Measurements from ENCODE around the gene PDLIM7.

PDLIM7 gene

DNA sequence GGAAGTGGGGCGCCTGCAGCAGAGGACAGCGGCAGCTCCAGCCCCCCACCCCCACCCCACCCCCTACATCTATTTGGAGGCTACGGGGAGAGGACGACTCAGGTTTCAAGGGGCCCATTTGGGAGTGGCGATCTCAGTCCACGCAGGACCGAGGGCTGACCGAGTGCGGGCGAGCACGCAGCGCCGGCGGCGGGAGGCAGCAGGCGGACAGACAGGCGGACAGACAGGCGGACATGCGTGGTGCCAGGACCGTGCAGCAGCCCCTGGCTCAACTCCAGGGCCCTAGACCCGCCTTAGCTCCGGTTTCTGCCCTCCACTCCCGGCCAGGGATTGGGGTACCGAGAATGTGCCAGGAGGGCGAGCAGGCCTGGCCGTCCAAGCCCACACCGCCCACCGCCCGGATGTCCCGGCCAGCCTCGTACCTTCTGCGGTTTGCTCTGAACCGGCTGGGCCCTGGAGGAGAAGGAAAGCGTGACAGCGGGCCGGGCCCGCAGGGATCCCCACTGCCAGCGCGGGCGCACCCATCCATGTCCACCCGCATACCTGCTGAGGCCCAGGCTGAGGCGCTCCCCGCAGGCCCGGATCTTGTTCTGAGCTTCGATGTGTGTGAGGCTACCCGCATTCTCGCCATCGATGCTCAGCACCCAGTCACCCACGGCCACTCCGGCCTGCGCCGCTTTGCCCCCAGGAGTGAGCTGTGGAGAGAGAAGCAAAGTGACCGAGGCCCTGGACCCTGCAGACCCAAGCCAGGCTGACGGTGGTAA, 5.2 kb downstream of the PDLIM7 start:
- DNase-seq (ENCODE audit: extremely low spot score): no peak
- ChIA-PET POLR2A (interaction anchor here (0.8 to 2.2 kb wide), 4 partner anchors 9 to 25 kb away, joined by 3 to 9 read pairs (median 4); partner anchors contain the start of gene DDX41), CTCF (interaction anchor here (0.6 to 1.4 kb wide), 6 partner anchors 8 to 81 kb away, joined by 3 to 6 read pairs (median 4); no protein-coding TSS in a partner anchor)
- TF ChIP-seq HDGF (IDR thresholded peaks at IDR 0.05; ENCODE audit: borderline replicate concordance) (no peak), NFRKB (IDR thresholded peaks at IDR 0.05) (no peak), LEF1 (IDR thresholded peaks at IDR 0.05; ENCODE audit: borderline replicate concordance) (no peak), ARNT (IDR thresholded peaks at IDR 0.05) (no peak), ZNF384 (IDR thresholded peaks at IDR 0.05) (no peak), TARDBP (IDR thresholded peaks at IDR 0.05) (no peak)

DNA sequence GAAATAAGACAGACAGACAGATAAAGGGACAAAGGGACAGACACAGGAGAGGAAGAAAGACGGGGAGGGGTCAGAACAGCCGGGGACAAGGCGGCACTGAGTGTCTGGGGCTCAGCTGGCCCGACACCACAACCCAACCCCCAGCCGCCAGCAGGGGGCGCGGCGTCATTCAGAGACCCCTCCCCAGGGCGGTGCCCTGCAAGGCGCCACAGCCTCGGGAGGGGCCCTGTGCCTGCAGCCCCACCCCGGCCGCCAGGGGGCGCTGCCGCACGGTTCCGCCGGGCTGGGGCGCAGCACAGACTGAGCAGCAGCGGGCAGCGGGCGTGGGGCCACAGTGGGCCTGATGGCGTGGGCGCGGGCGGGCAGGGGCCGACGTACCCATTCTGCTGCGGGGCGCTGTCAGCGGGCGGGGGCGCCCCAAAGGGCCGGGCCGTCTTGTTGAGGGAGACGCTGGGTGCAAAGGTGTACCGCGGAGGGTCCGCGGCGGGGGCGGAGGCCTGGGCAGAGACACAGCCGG, 5.9 kb downstream of the PDLIM7 start:
- ChIA-PET POLR2A (interaction anchor here (1.5 kb wide), 1 partner anchor 10 kb away, joined by 6 read pairs; no protein-coding TSS in a partner anchor), CTCF (interaction anchor here (0.6 to 1.3 kb wide), 4 partner anchors 9 to 28 kb away, joined by 3 to 6 read pairs (median 4); no protein-coding TSS in a partner anchor)
- TF ChIP-seq ARNT (IDR thresholded peaks at IDR 0.05) (peak; percentile 64), CTBP1 (IDR thresholded peaks at IDR 0.05; ENCODE audit: borderline replicate concordance) (no peak), FOXM1 (IDR thresholded peaks at IDR 0.05; ENCODE audit: borderline replicate concordance) (0 out of 2 replicates have a peak, but pooled peaks have one; percentile 37)
- DNase-seq (ENCODE audit: extremely low spot score): peak; percentile 93

DNA sequence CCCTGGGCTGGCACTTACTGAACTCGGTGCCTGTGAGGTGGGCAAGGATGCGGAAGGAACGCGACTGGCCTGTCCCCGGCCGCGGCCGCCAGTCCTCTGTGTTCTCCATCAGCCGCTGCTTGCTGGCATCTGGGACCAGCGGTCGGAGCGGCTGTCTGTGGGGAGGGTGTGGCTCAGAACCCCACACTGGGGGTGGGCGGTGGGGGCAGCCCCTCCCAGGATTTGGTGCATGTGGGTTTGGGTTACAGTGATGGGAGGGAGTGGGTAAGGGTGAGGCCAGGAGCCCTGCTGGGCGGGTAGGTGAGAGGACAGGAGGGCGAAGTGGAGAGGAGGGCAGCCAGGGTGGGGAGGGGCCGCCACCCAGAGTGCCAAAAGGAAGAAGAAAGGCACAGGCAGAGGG, 6.4 kb downstream of the PDLIM7 start:
- TF ChIP-seq SP1 (IDR thresholded peaks at IDR 0.05) (no peak), L3MBTL2 (conservative IDR thresholded peaks at IDR 0.05) (no peak), NFRKB (IDR thresholded peaks at IDR 0.05) (no peak), ARNT (IDR thresholded peaks at IDR 0.05) (no peak), LEF1 (IDR thresholded peaks at IDR 0.05; ENCODE audit: borderline replicate concordance) (no peak)
- TF ChIP-seq, protein P1, sequence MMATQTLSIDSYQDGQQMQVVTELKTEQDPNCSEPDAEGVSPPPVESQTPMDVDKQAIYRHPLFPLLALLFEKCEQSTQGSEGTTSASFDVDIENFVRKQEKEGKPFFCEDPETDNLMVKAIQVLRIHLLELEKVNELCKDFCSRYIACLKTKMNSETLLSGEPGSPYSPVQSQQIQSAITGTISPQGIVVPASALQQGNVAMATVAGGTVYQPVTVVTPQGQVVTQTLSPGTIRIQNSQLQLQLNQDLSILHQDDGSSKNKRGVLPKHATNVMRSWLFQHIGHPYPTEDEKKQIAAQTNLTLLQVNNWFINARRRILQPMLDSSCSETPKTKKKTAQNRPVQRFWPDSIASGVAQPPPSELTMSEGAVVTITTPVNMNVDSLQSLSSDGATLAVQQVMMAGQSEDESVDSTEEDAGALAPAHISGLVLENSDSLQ (IDR thresholded peaks at IDR 0.05): no peak
- no peak for DNase-seq (ENCODE audit: extremely low spot score)
- CTCF ChIA-PET: interaction anchor here (0.6 to 1.0 kb wide), 2 partner anchors 9 to 13 kb away, joined by 3 to 4 read pairs; no protein-coding TSS in a partner anchor
- POLR2A ChIA-PET: no interaction called here

DNA sequence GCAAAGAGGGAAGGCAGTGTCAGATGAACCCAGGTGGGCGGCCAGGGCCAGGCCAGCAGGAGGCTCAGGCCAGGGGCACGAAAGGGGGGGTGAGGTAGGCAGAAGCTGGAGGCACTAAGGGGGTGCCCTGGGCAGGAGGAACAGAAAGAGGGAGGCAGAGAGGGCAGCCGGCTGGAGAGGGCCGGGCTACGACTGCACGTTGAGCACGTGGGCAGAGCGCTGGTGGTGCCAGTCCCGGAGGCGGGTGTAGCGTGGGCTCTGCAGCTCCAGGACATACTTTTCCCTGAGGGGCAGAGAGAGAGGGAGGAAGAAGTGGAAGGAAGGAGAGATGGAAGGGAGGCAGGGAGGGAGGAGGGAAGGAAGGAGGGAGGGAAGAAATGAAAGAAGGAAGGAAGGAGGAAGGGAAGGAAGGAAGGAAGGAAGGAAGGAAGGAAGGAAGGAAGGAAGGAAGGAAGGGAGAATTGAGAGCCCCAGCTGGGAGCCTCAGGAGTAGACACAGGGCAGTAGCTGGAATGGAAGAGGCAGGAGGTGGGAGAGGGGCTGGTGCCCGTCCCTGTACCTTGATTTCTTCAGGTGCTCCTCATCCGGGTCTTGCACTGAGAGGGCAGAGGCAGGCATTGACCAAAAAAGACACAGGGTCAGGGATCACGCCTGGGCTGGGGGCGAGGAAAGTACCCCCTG, 7.0 kb downstream of the PDLIM7 start:
- POLR2A ChIA-PET: no interaction called here
- CTCF ChIA-PET: interaction anchor here (0.6 to 0.8 kb wide), 2 partner anchors 11 to 26 kb away, joined by 3 read pairs; no protein-coding TSS in a partner anchor
- DNase-seq (ENCODE audit: extremely low spot score): no peak
- TF ChIP-seq SUZ12 (IDR thresholded peaks at IDR 0.05) (no peak), FOXA1 (IDR thresholded peaks at IDR 0.05) (no peak), ELF4 (IDR thresholded peaks at IDR 0.05) (no peak), HDGF (IDR thresholded peaks at IDR 0.05; ENCODE audit: borderline replicate concordance) (no peak), ZNF384 (IDR thresholded peaks at IDR 0.05) (no peak), CTBP1 (IDR thresholded peaks at IDR 0.05; ENCODE audit: borderline replicate concordance) (no peak), FOXM1 (IDR thresholded peaks at IDR 0.05; ENCODE audit: borderline replicate concordance) (no peak), SP1 (IDR thresholded peaks at IDR 0.05) (no peak), TARDBP (IDR thresholded peaks at IDR 0.05) (no peak), BHLHE40 (IDR thresholded peaks at IDR 0.05; ENCODE audit: borderline replicate concordance) (no peak), NFRKB (IDR thresholded peaks at IDR 0.05) (no peak), ARNT (IDR thresholded peaks at IDR 0.05) (no peak)
- TF ChIP-seq, protein P1 (IDR thresholded peaks at IDR 0.05): no peak

DNA sequence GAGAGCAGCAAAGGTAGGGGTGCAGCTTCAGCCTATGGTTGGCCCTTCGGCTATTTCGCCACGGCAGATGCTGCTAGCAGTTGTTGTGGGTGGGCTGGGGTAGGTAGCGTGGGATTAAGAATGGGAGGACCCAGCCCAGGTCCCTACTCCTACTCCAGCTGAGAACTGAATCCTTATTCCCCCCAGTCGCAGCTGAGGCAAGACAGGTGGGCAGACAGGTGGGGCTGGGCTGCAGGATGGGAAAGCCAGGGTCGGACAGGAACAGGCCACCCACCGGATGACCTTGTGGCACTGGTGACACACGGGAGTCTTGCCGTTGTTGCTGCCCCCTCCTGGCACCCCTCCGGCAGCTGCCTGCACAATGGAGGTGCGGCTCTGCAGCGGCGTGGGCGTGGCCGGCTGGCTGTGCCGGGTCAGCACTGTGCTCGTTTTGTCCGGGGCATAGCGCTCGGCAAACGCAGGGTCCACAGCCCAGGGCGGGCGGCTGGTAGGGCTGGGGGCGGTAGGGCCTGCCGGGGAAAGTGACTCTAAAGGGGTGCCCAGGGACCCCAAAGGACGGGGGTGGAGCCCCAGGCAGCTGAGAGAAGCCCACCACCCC, 8.2 kb downstream of the PDLIM7 start:
- CTCF ChIA-PET: interaction anchor here (0.7 to 1.7 kb wide), 3 partner anchors 12 to 579 kb away, joined by 4 to 6 read pairs (median 4); no protein-coding TSS in a partner anchor
- no peak for TF ChIP-seq TARDBP (IDR thresholded peaks at IDR 0.05)
- TF ChIP-seq ZNF384 (IDR thresholded peaks at IDR 0.05): no peak
- TF ChIP-seq SUZ12 (IDR thresholded peaks at IDR 0.05): no peak
- TF ChIP-seq CTBP1 (IDR thresholded peaks at IDR 0.05; ENCODE audit: borderline replicate concordance): no peak
- TF ChIP-seq ELF4 (IDR thresholded peaks at IDR 0.05): no peak
- TF ChIP-seq, protein P1 (IDR thresholded peaks at IDR 0.05): no peak
- no peak for TF ChIP-seq LEF1 (IDR thresholded peaks at IDR 0.05; ENCODE audit: borderline replicate concordance)
- no peak for TF ChIP-seq NFRKB (IDR thresholded peaks at IDR 0.05)
- no peak for TF ChIP-seq FOXM1 (IDR thresholded peaks at IDR 0.05; ENCODE audit: borderline replicate concordance)
- TF ChIP-seq HDGF (IDR thresholded peaks at IDR 0.05; ENCODE audit: borderline replicate concordance): no peak
- TF ChIP-seq FOXA1 (IDR thresholded peaks at IDR 0.05): no peak
- TF ChIP-seq ARNT (IDR thresholded peaks at IDR 0.05): no peak
- no peak for TF ChIP-seq BHLHE40 (IDR thresholded peaks at IDR 0.05; ENCODE audit: borderline replicate concordance)
- no peak for TF ChIP-seq L3MBTL2 (conservative IDR thresholded peaks at IDR 0.05)
- no peak for TF ChIP-seq SP1 (IDR thresholded peaks at IDR 0.05)
- TF ChIP-seq FOXK2 (IDR thresholded peaks at IDR 0.05): no peak
- no peak for DNase-seq (ENCODE audit: extremely low spot score)
- POLR2A ChIA-PET: interaction anchor here (0.9 kb wide), 1 partner anchor 11 kb away, joined by 3 read pairs; no protein-coding TSS in a partner anchor

Data from HEK293T (cell line).